Fibroblast of skin of back (primary cell): Measurements from ENCODE around the gene CFDP1.

Source experiments
- DNase-seq: peaks from one replicate; pipeline ENCODE4 v3.0.0-alpha.2; 2013

The CFDP1 gene

DNA sequence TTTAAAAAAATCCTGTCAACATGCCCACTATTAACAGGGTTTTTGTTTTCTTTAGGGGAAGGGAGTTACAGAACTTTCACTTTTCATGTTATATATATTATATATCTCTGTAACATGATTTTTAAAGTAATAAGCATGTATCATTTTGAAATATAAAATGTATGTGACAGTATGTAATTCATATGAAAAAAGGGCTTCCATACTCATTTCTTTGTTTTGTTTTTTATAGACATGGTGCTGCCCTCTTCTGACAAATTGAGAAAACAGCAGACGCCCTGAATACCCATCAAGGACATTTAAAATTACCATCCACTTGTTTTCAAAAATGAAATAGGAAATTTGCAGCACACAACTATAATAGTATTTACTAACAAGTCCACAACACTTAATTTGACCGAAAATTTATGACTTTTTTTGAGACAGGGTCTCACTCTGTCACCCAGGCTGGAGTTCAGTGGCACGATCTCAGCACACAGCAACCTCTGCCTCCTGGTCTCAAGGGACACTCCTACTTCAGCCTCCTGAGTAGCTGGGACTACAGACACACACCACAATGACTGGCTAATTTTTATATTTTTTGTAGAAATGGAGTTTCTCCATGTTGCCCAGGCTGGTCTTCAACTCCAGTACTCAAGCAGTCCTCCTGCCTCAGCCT is 30.4 kb downstream of the CFDP1 start:
- DNase-seq = peak; percentile 52

DNA sequence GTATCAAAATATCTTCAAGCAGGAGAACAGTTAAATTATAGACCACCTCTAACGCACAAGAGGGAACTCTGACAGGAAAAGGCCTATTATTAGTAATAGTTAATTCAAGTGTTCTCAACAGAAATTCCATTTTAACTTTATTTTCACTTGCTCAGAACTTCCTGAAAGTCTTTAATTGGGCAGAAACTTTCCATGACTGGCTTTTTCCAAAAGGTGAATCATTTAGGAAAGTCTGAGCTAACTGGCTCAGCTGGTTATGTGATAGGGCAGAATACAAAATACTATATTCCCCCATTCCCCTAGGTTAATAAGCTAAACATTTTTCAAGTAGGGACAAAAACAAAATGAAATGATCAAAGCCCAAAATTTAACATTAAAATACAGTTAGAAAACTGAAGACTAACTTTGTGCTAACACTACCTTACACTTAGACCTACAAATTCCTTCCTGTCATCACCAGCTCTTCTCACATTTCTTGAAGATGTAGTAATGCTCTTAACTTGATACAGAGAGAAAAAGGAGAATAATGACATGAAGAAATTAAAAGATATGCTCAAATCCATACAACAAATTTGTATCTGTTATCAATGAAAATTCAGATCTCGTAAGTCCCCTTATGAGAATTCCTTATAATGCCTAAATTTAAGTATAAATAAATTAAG is 31.0 kb downstream of the CFDP1 start:
- peak; percentile 68 for DNase-seq

DNA sequence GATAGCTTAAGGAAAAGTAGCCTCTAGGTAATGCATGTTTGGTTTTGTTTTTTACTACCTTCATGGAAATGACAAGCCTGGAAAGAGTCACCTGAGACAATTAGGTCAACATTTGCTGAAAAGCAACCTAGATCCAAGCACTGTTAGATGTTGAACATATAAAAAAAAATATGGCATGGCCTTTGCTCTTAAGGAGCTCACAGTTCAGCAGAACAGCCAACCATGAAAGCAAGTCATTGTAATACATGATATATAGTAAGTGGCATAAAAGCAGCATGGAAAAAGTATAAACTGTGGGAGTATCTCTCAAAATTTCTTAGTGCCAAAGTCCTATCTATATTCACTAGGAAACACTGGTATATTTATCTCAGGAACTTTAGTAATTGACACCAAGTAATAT is 31.6 kb downstream of the CFDP1 start:
- no peak for DNase-seq

DNA sequence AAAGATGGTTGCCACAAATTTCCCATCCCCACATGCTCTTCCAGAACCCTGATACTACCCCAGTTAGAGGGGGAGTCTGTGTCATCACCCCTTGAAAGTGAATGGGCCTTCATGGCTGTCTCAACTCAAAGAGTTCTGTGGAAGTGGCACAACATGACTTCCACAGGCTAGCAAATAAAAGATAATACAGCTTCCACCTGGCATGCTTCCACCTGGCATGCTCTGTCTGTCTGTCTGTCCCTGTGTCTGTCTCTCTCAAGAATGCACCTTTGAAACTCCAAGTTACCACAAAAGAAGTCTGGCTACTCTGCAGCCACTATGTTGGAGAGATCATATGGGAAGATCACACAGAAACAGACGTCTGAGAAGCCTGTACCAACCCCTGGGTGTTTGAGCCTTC is 35.0 kb downstream of the CFDP1 start:
- DNase-seq = no peak

DNA sequence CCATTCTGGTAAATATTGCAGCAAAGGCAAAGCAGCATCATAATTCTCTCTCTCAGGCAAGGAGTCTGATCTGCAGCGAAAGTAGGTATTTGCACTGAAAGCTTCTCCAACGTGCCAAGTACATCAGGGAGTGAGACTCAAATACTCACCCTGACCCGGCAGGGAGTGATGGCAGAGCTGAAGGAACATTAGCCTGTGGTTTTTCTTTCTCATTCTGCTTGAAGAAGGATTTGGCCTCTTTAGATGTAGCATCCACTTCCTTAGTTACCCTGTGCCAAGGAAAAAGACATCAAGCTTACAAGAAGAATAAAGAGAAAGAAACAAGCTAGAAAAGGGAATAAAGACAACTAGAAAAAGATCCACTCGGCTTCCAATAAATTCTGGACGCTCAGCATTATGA is 38.4 kb downstream of the CFDP1 start:
- DNase-seq = no peak

DNA sequence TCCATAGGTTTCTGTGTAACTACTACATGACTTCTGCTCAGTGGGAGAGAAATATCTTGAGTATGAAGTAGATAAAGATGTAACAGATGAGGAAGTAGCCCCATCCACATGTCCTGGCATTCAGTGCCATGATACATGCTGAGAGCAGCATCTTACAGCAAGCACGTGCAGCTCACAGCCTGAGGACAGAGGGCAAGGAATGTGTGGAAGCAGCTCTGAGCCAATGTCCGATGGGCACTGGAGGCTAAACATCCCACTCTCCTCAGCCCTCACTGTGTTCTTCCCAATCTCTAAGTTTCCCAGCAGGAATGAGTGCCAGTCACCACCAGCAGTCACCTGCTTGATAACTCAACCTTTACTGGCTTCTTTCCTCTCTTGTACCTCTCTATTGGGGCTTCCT is 40.4 kb downstream of the CFDP1 start:
- no peak for DNase-seq

DNA sequence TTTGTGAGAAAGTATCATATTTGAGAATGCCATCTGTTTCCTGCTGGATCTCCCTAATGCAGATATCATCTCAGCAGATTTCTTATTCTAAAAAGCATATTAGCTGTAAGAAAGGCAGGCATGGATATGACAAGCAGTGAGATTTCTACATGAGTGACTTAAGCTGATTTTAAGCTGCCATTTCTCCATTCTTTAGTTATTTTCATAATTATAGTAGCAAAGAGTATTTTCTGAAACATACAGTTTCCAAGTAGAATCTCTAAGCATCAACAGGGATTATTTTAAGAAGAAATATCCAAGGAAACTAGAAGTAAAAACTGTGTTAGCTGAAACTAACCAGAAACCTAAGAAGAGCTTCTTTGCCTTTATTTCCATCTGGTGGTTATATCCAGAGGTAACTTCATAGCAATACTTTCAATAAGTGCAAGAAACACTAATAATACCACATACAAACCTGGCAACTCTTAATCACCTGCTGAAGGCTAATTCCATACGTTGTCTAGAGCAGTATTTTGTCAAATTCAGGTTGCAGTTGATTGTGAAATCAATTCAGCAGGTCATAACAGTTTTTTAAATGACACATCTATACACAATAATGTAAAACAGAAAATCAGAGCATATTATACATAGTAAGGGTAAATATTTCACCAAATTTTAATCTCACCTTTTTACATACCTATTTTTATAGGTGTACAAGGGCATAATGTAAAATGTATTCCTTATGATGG is 42.2 kb downstream of the CFDP1 start:
- no peak for DNase-seq

DNA sequence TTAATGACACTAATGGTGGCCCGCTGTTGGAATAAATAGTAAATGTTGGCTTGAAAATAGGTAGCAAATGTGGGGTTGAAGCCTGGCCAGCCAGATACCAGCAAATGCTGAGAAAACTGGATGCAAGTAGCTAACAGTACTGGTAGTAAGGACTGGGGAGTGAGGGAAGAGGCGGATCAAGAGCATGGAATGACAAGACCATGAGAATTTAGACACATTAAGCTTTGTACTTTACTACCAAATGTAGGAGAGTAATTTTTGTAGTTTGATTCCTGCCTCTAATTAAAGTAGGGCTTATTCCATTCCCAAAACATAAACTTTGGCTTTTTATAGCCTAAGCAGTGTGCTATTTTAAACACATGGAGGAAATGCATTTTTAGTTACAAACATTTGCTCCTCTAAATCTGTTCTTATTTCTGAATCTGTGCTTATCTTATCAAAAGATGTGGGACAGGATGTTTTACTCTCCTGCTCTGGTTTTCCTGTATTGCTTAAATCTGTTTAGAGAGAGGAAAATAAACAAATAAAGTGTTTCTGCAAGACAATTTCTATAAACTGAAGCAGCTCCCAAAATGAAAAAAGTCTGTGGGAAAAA is 44.1 kb downstream of the CFDP1 start:
- DNase-seq = no peak

DNA sequence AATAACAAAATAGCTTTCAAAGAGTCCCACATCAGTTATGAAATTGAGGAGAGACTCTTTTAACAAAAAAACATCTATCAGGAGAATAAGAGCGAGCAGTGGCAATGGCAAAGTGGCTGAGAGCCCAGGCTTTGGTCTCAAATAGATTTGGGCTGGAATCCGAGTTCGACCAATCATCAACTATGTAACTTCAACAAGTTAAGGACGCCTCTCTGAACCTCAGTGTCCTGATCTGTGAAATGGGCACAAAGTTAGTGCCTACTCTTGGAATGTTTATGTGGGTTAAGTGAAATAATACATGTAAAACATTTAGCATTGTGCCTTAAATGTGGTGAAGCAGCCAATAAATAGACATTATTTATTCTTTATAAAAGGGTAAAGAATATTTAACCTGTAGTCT is 45.4 kb downstream of the CFDP1 start:
- no peak for DNase-seq

DNA sequence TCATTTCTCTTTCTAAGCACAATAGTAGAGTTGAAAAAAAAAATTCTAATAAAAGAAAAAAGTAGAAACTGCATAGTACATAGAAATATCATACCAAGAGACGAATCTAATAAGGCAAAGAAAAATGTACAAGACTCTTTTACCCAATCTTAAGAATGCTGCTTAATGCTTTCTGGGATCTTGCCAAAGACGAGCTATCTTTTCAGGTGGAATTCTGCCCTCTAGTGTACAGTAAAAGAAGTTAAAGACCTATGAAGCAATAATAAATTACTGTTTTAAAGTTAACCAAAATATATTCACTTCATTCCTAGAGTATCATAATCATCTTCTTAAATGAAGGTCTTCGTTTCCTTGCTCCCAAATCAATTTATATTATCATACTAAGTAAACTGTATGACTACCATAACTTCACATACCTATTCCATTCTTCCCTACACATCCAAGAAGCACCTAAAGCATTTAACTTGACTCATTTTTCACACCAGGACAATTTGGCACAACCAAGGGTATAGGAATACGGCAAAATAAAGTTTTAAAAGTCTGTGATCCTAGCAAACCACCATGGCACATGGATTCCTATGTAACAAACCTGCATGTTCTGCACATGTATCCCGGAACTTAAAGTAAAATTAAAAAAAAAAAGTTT is 47.7 kb downstream of the CFDP1 start:
- peak; percentile 81 for DNase-seq

DNA sequence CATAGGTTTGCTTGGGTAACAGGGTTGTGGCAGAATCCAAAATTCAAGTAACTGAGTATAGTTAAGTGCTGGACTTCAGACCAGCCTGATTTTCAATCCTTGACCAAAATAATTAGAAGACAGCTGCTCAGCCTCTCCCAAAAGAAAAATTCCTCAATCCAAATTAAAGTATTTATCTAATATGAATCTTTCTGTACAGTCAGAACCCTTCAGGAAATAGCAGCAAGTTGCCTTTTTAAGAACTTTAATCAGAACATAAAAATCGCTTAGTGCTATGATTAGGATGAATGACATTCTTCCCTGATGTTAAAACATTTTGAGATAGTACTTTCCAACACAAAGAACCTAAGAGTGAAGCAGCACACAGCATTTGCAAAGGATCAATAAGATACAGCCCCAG is 50.2 kb downstream of the CFDP1 start:
- DNase-seq = no peak

DNA sequence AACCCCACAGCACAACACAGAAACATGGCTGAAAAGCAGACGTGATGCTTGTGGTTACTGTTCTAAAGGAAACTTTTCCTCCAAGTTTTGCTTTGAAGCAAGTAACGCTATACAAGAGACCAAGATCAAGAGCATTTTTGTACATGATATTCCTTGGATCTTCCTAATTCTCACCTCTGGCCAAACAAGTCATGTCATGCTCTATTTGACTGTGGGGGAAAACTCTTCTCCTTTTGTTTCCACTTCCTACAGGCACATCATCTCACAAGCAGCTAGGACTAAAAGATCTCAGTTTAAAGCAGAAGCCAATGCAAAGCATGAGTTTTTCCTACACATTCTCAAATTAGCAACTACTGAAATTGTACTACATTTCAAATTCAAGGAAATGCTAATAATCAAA is 50.7 kb downstream of the CFDP1 start:
- DNase-seq = no peak

DNA sequence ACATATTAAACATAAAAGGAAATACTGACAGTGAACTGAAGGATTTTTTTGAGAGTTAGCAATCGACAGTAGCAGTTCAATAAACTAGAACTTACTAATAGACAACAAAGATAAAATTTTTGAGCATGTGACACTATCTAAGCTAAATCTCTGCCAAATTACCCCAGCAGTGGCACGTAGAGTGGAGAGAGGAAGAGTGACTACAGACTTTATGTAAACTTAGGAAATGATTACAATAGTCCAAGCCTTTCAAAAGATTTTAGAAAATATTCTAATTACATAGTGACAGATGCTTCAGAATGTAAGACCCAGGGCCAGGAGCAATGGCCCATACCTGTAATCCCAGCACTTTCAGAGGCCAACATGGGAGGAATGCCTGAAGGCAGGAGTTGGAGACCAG is 52.4 kb downstream of the CFDP1 start:
- peak; percentile 32 for DNase-seq

DNA sequence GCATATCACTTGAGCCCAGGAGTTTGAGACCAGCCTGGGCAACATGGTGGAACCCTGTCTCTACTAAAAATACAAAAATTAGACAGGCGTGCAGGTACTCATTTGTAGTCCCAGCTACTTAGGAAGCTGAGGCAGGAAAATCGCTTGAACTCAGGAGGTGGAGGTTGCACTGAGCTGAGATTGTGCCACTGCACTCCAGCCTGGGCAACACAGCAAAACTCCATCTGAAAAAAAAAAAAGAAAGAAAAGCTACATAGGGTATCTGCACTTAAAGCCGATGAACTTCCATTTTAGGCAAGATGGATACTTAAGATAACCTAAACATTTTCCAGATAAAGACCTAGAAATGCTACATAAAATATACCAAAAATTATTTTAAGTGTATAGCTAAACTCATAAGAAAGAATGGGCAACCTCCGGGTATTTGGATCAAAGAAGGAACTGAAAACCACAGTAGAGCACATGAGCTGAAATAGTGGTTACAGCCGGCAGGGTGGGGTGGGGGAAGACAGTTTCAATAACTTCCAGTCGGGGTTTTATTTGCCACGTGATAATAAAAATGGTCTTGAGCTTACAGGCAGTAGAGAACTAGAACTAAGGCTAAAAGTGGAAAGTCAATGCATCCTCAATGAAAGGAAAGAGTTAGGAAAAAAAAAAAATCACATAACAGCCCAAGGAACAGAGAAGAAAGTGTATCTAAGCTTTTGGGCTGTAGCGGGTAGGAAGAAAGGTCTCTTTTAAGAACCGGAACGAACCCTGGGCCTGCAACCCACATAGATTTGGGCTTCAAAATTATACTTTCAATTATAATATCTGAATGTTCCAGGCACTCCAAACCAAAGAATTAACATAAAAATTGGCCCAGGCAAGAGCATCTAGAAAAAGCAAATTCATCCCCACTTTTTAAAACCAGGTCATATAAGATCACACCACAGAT is 53.1 kb downstream of the CFDP1 start:
- DNase-seq = no peak

DNA sequence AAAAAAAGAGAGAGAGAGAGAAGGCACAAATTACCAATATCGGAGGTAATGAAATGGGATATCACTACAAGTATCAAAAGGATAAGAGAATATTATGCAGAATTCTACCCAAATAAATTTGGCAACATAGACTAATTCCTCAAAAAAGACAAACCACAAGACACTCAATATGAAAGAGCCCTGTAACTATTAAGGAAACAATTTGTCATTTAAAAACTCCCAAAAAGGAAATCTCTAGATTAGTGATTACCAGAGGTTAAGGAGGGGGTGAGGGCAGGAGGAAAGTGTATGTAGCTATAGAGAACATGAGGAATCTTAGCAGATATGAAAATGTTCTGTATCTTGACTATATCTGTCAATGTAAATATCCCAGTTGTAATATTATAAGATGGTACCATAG is 54.0 kb downstream of the CFDP1 start:
- no peak for DNase-seq

DNA sequence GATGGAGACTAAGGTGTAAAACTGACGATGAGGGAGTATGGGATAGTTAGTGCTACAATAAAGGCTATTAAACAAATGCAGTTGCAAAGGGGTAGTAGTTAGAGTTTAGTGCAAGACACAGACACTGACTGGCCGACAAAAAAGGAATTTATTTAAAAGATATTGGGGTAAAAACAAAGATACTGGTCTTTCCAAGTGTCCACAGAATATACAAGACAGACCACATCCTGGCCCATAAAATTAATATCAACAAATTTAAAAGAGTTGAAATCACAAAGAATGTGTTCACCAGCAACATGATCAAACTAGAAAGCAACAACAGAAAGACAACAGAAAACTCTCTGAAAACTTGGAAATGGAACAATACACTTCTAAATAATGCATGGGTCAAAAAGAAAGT is 54.7 kb downstream of the CFDP1 start:
- no peak for DNase-seq

DNA sequence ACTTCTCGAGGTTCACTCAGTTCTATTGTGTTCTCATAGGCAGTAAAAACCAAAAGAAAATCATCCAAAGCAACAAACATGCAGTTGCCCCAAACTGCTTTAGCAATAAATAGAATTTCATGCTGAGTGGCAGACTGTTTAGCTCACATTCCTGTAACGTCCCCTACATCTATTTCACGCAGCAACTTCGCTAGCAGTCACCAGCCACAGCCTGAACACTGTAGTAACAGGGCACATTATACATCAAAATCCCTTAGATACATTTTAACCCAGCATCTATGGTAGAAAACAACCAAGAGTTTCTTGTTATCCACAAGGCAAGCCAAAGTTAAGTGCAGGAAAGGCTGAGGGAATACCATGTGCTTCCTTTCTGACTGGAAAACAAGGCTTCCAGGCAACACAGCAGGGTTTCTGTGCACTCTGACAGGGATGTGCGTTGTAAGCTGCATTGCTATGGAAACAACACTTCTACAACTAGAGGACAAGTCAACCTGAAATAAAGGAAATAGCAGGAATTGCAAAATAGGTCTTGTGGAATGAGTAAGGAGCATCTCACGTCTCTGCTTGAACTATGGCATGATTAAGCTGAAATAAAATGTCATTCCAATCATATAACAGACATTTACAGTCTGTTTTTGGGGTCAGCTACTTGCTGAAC is 55.4 kb downstream of the CFDP1 start:
- DNase-seq = peak; percentile 96

DNA sequence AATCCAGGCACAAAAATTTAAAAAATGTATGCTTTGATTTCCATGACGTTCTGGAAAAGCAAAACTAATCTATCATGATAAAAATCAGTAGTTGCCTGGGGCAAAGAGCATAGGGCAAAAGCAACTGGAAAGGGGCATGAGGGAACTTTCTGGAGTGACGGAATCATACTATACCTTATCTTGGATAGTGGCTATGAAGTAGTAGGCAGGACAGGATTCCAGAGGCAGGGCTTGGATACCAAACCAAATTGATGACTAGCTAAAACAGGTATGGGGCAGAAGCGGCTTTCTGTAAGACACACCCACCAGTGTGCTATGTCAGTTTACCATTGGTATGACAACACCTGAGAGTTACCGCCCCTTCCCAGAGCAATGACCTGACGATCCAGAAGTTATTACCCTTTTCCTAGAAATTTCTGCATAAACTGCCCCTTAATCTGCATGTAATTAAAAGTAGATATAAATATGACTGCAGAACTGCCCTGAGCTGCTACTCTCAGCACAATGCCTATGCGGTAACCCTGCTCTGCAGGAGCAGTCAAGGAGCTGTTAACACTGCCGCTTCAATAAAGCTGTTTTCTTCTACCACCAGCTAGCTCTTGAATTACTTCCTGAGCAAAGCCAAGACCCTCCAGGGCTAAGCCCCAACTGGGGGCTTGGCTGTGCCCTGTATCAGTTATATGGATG is 56.7 kb downstream of the CFDP1 start:
- DNase-seq = no peak

DNA sequence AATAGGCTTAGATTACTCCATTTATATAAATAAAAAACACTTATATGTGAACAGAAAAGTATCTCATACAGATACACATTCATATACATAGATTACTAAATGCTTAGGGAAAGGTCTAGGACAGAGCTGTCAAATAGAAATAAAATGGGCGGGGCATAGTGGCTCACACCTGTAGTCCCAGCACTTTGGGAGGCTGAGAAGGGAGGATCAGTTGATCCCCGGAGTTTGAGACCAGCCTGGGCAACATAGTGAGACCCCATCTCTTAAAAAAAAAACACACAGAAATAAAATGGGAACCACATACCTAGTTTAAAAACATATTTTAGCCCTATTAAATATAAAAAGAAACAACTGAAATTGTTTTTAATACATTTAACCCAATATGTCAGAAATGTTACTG is 58.9 kb downstream of the CFDP1 start:
- DNase-seq = no peak

DNA sequence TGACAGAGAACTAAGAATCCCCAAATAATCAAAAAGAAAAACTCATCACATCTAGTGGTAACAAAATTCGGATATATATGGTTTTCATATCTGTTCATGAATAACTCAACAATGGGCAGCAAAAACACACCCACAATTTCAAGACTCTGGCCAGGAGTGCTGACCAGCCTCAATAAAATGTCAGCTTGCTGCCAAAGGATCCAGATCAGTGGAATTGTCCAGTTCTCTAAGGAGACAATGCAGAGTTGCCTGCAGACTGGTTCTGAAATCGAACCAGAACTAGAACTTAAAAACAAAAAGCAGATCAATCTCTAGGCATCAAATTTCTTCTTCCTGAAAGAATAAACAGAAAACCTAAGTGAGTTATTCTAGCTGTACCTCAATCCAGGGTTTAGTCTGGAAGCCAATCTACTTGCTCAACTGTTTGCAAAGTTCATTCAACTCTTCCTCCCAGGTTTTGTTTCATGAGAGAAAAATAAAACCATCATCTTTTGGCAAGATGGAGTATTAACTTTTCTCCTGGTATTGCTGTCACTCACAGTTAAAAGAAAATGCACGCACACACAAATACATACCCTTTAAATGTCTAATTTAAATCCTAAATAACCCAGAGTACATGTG is 61.0 kb downstream of the CFDP1 start:
- DNase-seq = no peak
